ENCODE data around the gene AAK1.

The AAK1 gene

DNA sequence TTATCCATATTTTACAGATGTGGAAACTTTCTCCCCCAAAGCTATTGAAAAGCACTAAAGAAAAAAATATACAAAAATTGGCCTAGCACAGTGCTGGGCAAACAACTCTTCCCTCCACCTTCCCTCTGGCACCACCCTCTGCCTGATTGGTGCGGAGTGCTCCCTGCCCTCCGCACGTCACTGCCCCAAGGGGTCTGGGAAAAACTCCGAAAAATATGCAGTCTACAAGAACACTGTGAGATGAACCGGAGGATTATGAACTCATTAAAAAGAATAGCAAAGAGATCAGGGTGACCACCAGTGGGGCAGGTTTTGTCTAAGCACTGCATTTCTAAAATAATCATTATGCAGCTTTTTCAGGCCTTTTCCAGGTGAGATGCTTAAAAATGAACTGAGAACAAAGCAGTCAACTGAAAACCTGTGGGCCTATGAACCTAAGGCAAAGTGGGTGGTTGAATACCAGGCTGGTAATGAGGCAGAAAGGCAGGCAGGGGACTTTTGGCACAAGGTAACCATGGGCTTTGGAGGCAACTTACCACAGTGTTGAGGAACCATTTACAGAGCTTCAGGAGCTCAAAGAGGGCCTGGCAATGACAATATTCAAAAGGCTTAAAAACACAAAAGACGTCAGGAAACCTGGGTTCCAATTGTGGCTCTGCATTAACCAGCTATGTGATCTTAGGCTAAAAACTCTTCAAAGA lies 57.5 kb downstream of the AAK1 start:
- Histone ChIP-seq H3F3A (ENCODE audit: insufficient read depth) (no peaks in the 10 kb centered on the region), H3K9ac (ENCODE audit: low read length) (no peak overlapping the region), H3K9me3 (ENCODE audit: insufficient read depth, low read length) (no peaks in the 10 kb centered on the region), H4K20me1 (ENCODE audit: low read depth, low read length) (no peaks in the 10 kb centered on the region), H3K79me2 (ENCODE audit: insufficient read depth, low read length) (no peaks in the 10 kb centered on the region), H3K27me3 (ENCODE audit: low read length) (no peaks in the 10 kb centered on the region), H3K9me2 (replicated peaks; ENCODE audit: insufficient read depth, low read length) (no peaks in the 10 kb centered on the region), H3K27ac (ENCODE audit: low read depth, low read length) (no peak overlapping the region), H3K4me3 (ENCODE audit: insufficient read depth, low read length, poor library complexity, severe bottlenecking) (no peak overlapping the region), H2AFZ (ENCODE audit: low read depth, low read length, severe bottlenecking) (no peak overlapping the region), H3K36me3 (ENCODE audit: low read length) (no peaks in the 10 kb centered on the region), H3K4me2 (ENCODE audit: low read depth, low read length, poor library complexity, severe bottlenecking) (no peak overlapping the region)
- TF ChIP-seq EZH2phosphoT487 (conservative IDR thresholded peaks at IDR 0.05; ENCODE audit: low read length): no peak
- TF ChIP-seq, protein P1, sequence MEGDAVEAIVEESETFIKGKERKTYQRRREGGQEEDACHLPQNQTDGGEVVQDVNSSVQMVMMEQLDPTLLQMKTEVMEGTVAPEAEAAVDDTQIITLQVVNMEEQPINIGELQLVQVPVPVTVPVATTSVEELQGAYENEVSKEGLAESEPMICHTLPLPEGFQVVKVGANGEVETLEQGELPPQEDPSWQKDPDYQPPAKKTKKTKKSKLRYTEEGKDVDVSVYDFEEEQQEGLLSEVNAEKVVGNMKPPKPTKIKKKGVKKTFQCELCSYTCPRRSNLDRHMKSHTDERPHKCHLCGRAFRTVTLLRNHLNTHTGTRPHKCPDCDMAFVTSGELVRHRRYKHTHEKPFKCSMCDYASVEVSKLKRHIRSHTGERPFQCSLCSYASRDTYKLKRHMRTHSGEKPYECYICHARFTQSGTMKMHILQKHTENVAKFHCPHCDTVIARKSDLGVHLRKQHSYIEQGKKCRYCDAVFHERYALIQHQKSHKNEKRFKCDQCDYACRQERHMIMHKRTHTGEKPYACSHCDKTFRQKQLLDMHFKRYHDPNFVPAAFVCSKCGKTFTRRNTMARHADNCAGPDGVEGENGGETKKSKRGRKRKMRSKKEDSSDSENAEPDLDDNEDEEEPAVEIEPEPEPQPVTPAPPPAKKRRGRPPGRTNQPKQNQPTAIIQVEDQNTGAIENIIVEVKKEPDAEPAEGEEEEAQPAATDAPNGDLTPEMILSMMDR (IDR thresholded peaks at IDR 0.05; ENCODE audit: insufficient read depth, low read length, poor library complexity, severe bottlenecking): no peak

DNA sequence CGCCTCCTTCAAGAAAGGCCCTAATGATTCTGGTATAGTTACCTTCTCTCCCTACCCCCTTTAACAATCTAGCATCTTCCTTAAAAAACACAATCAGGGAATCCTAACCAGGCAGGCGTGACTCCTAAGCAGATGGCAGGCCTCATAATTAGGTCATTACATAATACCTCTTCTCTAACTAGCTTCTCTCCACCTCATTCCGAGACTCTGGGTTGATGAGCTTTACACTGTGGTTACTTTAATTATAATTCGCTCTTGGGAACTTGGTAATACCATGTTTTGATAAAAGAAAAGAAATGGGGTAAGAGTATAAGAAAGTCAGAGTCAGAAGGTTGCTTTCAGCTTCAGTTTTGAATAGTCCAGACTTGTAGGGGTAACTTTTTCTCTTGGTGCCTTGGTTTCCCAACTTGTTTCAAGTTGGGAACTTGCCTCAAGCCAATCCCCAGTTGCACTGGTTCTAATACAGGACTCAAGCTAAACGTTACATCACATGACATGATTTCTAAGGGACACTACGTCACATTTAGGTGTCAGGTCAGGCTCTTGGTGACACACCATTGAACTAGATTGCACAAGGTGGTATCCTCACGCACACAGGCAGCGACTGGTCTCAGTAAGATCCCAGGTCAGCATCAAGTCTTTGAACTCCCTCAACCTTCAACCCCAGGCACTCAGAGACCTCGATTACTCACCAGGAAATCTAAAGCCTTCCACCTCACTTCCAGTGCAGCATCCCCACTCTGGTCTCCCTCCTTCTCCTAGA lies 59.2 kb downstream of the AAK1 start:
- Histone ChIP-seq H3K9ac (ENCODE audit: low read length) (no peak overlapping the region), H3F3A (ENCODE audit: insufficient read depth) (no peaks in the 10 kb centered on the region), H3K27me3 (ENCODE audit: low read length) (no peaks in the 10 kb centered on the region), H3K9me3 (ENCODE audit: insufficient read depth, low read length) (no peaks in the 10 kb centered on the region), H3K4me3 (ENCODE audit: insufficient read depth, low read length, poor library complexity, severe bottlenecking) (no peak overlapping the region), H2AFZ (ENCODE audit: low read depth, low read length, severe bottlenecking) (no peak overlapping the region), H4K20me1 (ENCODE audit: low read depth, low read length) (no peaks in the 10 kb centered on the region), H3K36me3 (ENCODE audit: low read length) (no peaks in the 10 kb centered on the region), H3K9me2 (replicated peaks; ENCODE audit: insufficient read depth, low read length) (no peaks in the 10 kb centered on the region), H3K79me2 (ENCODE audit: insufficient read depth, low read length) (no peaks in the 10 kb centered on the region), H3K4me2 (ENCODE audit: low read depth, low read length, poor library complexity, severe bottlenecking) (no peak overlapping the region), H3K27ac (ENCODE audit: low read depth, low read length) (no peak overlapping the region)
- TF ChIP-seq, protein P1 (IDR thresholded peaks at IDR 0.05; ENCODE audit: insufficient read depth, low read length, poor library complexity, severe bottlenecking): no peak
- TF ChIP-seq EZH2phosphoT487 (conservative IDR thresholded peaks at IDR 0.05; ENCODE audit: low read length): no peak

GRCh38 chr2:69583321-69583833 lies 60.2 kb downstream of the AAK1 start:
- no peaks in the 10 kb centered on the region for H3K27me3 ChIP-seq (ENCODE audit: low read length)
- TF ChIP-seq, protein P1 (IDR thresholded peaks at IDR 0.05; ENCODE audit: insufficient read depth, low read length, poor library complexity, severe bottlenecking): no peak
- no peak for TF ChIP-seq EZH2phosphoT487 (conservative IDR thresholded peaks at IDR 0.05; ENCODE audit: low read length)
- H3K9me2 ChIP-seq (replicated peaks; ENCODE audit: insufficient read depth, low read length): no peaks in the 10 kb centered on the region
- no peak overlapping the region for H2AFZ ChIP-seq (ENCODE audit: low read depth, low read length, severe bottlenecking)
- no peaks in the 10 kb centered on the region for H3K9me3 ChIP-seq (ENCODE audit: insufficient read depth, low read length)
- H3K79me2 ChIP-seq (ENCODE audit: insufficient read depth, low read length): no peaks in the 10 kb centered on the region
- H3K36me3 ChIP-seq (ENCODE audit: low read length): no peaks in the 10 kb centered on the region
- H3F3A ChIP-seq (ENCODE audit: insufficient read depth): no peaks in the 10 kb centered on the region
- H3K4me3 ChIP-seq (ENCODE audit: insufficient read depth, low read length, poor library complexity, severe bottlenecking): no peak overlapping the region
- H3K9ac ChIP-seq (ENCODE audit: low read length): no peak overlapping the region
- H3K27ac ChIP-seq (ENCODE audit: low read depth, low read length): no peak overlapping the region
- H3K4me2 ChIP-seq (ENCODE audit: low read depth, low read length, poor library complexity, severe bottlenecking): no peak overlapping the region
- no peaks in the 10 kb centered on the region for H4K20me1 ChIP-seq (ENCODE audit: low read depth, low read length)
